Measurements from ENCODE around the gene CALHM1.

Gene CALHM1

DNA sequence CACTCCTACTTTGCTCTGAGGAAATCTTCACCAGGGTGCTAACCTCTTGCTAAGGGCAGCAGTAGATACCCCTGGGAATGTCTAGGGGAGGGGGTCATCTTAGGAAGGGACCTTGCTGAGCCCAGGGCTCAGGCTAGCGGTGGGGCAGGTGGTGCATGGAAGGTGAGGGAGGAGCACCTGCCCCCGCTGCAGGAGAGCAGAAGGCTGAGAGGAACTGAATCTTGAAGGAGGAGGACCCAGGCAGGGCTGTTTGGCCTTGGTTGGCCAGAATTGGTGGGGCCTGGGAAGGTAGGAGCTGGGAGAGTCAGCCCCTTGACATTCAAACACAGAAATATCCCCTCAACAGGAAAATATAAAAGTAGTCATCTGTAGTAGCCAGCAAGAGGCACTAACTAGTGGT is 13.3 kb upstream of the CALHM1 start:
- peak; percentile 74 for DNase-seq (ENCODE audit: low spot score)
- TF ChIP-seq, protein P1, sequence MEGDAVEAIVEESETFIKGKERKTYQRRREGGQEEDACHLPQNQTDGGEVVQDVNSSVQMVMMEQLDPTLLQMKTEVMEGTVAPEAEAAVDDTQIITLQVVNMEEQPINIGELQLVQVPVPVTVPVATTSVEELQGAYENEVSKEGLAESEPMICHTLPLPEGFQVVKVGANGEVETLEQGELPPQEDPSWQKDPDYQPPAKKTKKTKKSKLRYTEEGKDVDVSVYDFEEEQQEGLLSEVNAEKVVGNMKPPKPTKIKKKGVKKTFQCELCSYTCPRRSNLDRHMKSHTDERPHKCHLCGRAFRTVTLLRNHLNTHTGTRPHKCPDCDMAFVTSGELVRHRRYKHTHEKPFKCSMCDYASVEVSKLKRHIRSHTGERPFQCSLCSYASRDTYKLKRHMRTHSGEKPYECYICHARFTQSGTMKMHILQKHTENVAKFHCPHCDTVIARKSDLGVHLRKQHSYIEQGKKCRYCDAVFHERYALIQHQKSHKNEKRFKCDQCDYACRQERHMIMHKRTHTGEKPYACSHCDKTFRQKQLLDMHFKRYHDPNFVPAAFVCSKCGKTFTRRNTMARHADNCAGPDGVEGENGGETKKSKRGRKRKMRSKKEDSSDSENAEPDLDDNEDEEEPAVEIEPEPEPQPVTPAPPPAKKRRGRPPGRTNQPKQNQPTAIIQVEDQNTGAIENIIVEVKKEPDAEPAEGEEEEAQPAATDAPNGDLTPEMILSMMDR (IDR thresholded peaks at IDR 0.05; ENCODE audit: extremely low read depth, missing control alignments), result no peak

- peak; percentile 90 for DNase-seq (ENCODE audit: low spot score)
- TF ChIP-seq, protein P1 (IDR thresholded peaks at IDR 0.05; ENCODE audit: extremely low read depth, missing control alignments), result no peak
Measured at GRCh38 chr10:103470761-103471653, 12.3 kb upstream of the CALHM1 start.

- no peak for DNase-seq (ENCODE audit: low spot score)
- TF ChIP-seq, protein P1 (IDR thresholded peaks at IDR 0.05; ENCODE audit: extremely low read depth, missing control alignments), result no peak
Measured at GRCh38 chr10:103469201-103469600, 10.5 kb upstream of the CALHM1 start.

GRCh38 chr10:103467406-103467805 is 8.7 kb upstream of the CALHM1 start:
- TF ChIP-seq, protein P1 (IDR thresholded peaks at IDR 0.05; ENCODE audit: extremely low read depth, missing control alignments), result no peak
- DNase-seq (ENCODE audit: low spot score), result peak; percentile 78

DNA sequence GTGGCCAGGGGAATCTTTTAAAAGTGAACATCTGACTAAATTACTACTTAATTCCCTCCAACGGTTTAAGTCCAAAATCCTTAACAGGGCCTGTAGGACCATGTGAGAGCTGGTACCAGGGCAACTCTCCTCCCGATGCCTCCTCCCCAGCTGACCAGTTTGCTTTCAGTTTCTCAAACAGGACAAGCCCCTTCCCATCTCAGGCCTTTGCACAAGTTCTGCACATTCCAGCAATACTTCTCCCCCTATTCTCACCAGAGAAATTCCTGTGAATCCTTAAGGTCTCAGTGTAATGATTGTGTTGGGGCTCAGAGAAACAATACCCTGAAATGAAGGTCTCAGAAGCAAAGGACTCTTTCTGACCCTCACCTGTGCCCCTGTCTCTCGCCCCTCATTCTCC is 8.0 kb upstream of the CALHM1 start:
- DNase-seq (ENCODE audit: low spot score), result no peak
- TF ChIP-seq, protein P1 (IDR thresholded peaks at IDR 0.05; ENCODE audit: extremely low read depth, missing control alignments), result no peak

- TF ChIP-seq, protein P1 (IDR thresholded peaks at IDR 0.05; ENCODE audit: extremely low read depth, missing control alignments), result no peak
- no peak for DNase-seq (ENCODE audit: low spot score)
Measured at GRCh38 chr10:103465411-103466179, 6.9 kb upstream of the CALHM1 start.

GRCh38 chr10:103463499-103463898 is 4.8 kb upstream of the CALHM1 start:
- TF ChIP-seq, protein P1 (IDR thresholded peaks at IDR 0.05; ENCODE audit: extremely low read depth, missing control alignments), result no peak
- DNase-seq (ENCODE audit: low spot score), result no peak

All from GM20000 (cell line).